CD14-positive monocyte (primary cell): ENCODE data around the gene IFI44L. TPM values are rescaled to one million over a fixed set of nuclear protein-coding genes. Genes with fewer than 3 reads are reported as not detected.

Experiments used
- DNase-seq, 3 donors: peaks; one replicate each; pipeline ENCODE4 v3.0.0-alpha.2; 2011 to 2022
- H2AFZ ChIP-seq: 2 replicates; pipeline ENCODE4 v1.6.0; 2012; ENCODE audit warnings: mild to moderate bottlenecking, low read depth, low read length, inconsistent platforms; ENCODE audit not compliant: insufficient read depth, poor library complexity, severe bottlenecking
- H3K27ac ChIP-seq, 2 donors: 1 replicate in 1 of 2; 2 replicates in 1 of 2; pipeline ENCODE4 v1.5.1; 2012 to 2013; ENCODE audit warnings: low read length in 2 of 2, control low read depth in 1 of 2, inconsistent platforms in 1 of 2, low read depth in 1 of 2, mild to moderate bottlenecking in 1 of 2
- H3K27me3 ChIP-seq, 2 donors: one replicate each; pipeline versions ENCODE4 v1.6.0 to v1.6.1; 2011 to 2013; ENCODE audit warnings: low read length in 2 of 2; ENCODE audit not compliant: control insufficient read depth in 2 of 2, insufficient read depth in 2 of 2
- H3K36me3 ChIP-seq, 2 donors: replicated peaks in 1 of 2; 1 replicate in 1 of 2; 2 replicates in 1 of 2; pipeline versions ENCODE4 v1.5.1 to v1.6.1; 2012 to 2013; ENCODE audit warnings: low read length in 2 of 2, control low read depth in 1 of 2, inconsistent platforms in 1 of 2, mild to moderate bottlenecking in 1 of 2; ENCODE audit not compliant: insufficient read depth in 2 of 2, control insufficient read depth in 1 of 2
- H3K4me1 ChIP-seq, 2 donors: 1 replicate in 1 of 2; 2 replicates in 1 of 2; pipeline versions ENCODE4 v1.5.1 to v1.6.1; 2012 to 2013; ENCODE audit warnings: low read length in 2 of 2, control low read depth in 1 of 2, inconsistent platforms in 1 of 2, mild to moderate bottlenecking in 1 of 2, moderate library complexity in 1 of 2; ENCODE audit not compliant: insufficient read depth in 2 of 2, control insufficient read depth in 1 of 2
- H3K4me2 ChIP-seq: replicated peaks from 2 replicates; pipeline ENCODE3; 2012; ENCODE audit warnings: low read length, moderate library complexity, mild to moderate bottlenecking; ENCODE audit not compliant: poor library complexity, severe bottlenecking; ENCODE audit errors: extremely low read depth
- H3K4me3 ChIP-seq, 3 experiments: fragments of 200-600 bp in 1 of 3; sonication (generic) in 1 of 3; replicated peaks in 1 of 3; 1 replicate in 2 of 3; 2 replicates in 1 of 3; pipeline ENCODE4 v1.5.1; 2011 to 2013; ENCODE audit warnings: low read length in 3 of 3, mild to moderate bottlenecking in 3 of 3, control low read depth in 2 of 3, low read depth in 2 of 3, inconsistent platforms in 1 of 3, moderate library complexity in 1 of 3
- H3K79me2 ChIP-seq: 2 replicates; pipeline ENCODE4 v1.6.0; 2012; ENCODE audit warnings: mild to moderate bottlenecking, control low read depth, inconsistent platforms, low read length, moderate library complexity; ENCODE audit not compliant: insufficient read depth
- H3K9ac ChIP-seq: 2 replicates; pipeline ENCODE4 v1.6.0; 2017; ENCODE audit warnings: low read length, mild to moderate bottlenecking; ENCODE audit not compliant: insufficient read depth, poor library complexity, severe bottlenecking
- H3K9me3 ChIP-seq, 2 donors: replicated peaks in 1 of 2; 1 replicate in 1 of 2; 2 replicates in 1 of 2; pipeline versions ENCODE4 v1.5.1 to v1.6.1; 2012 to 2013; ENCODE audit warnings: low read length in 2 of 2, control low read depth in 1 of 2; ENCODE audit not compliant: control insufficient read depth in 1 of 2, insufficient read depth in 1 of 2
- H4K20me1 ChIP-seq: 2 replicates; pipeline ENCODE4 v1.6.0; 2012; ENCODE audit warnings: mild to moderate bottlenecking, low read length, control low read depth, moderate library complexity; ENCODE audit not compliant: insufficient read depth
- H3K27ac Mint-ChIP-seq, 7 donors: one replicate each; pipeline ENCODE4 v1.8.0; 2020; ENCODE audit warnings: mild to moderate bottlenecking in 7 of 7, mixed read lengths in 7 of 7, moderate library complexity in 6 of 7, inconsistent platforms in 2 of 7
- H3K27me3 Mint-ChIP-seq, 3 donors: one replicate each; pipeline ENCODE4 v1.8.0; 2021 to 2022; ENCODE audit warnings: low read depth in 3 of 3, mild to moderate bottlenecking in 3 of 3, mixed read lengths in 3 of 3, moderate library complexity in 3 of 3, inconsistent platforms in 1 of 3
- H3K36me3 Mint-ChIP-seq, 2 donors: one replicate each; pipeline ENCODE4 v1.8.0; 2020; ENCODE audit warnings: mixed read lengths in 2 of 2, inconsistent platforms in 1 of 2, mild to moderate bottlenecking in 1 of 2
- H3K4me1 Mint-ChIP-seq: one replicate; pipeline ENCODE4 v1.8.0; 2020; ENCODE audit warnings: mild to moderate bottlenecking, mixed read lengths
- H3K4me3 Mint-ChIP-seq, 2 donors: one replicate each; pipeline ENCODE4 v1.8.0; 2020; ENCODE audit warnings: mild to moderate bottlenecking in 2 of 2, mixed read lengths in 2 of 2, moderate library complexity in 1 of 2
- H3K9me3 Mint-ChIP-seq, 7 donors: one replicate each; pipeline ENCODE4 v1.8.0; 2020 to 2022; ENCODE audit warnings: mixed read lengths in 7 of 7, mild to moderate bottlenecking in 6 of 7, moderate library complexity in 6 of 7, inconsistent platforms in 2 of 7
- CTCF ChIP-seq: fragments of 200-600 bp; IDR thresholded peaks from one replicate; pipeline ENCODE4 v1.8.0; 2022; ENCODE audit warnings: antibody characterized with exemption, mild to moderate bottlenecking
- WGBS: methylation state at CpG from one replicate; pipeline ENCODE4 v1.1.5; 2013; ENCODE audit warnings: missing lambda C conversion rate; ENCODE audit not compliant: insufficient coverage; 5-methylcytosine and 5-hydroxymethylcytosine counted together
- intact Hi-C, 2 donors: fragments of 100-400 bp; cut with micrococcal nuclease; formaldehyde crosslinking; loops; one replicate each; pipeline versions ENCODE4 v1.15.0 to v1.15.1; 2023
- polyA plus RNA-seq, 3 donors: library from polyadenylated mRNA; depleted of rRNA in 1 of 3; unstranded in 2 of 3; stranded (reverse) in 1 of 3; fragments of 300-500 nt in 2 of 3; fragments of >200 nt in 1 of 3; fragmentation: Illumina TruSeq in 2 of 3; gene quantifications; 1 replicate in 2 of 3; 2 replicates in 1 of 3; pipeline ENCODE4 v1.2.3, GENCODE V29; 2012 to 2021

Gene IFI44L
- polyA plus RNA-seq, 3 donors: 8.6 to 17.4 (median 11.0) TPM

- Histone ChIP-seq H3K9me3 (no peaks in the 10 kb centered on the region), H4K20me1 (no peaks in the 10 kb centered on the region), H3K9ac (peak overlapping the region; percentile 45), H3K4me2 (peak overlapping the region; percentile 78), H2AFZ (peak overlapping the region; percentile 61), H3K36me3 (no peaks in the 10 kb centered on the region), H3K79me2 (no peaks in the 10 kb centered on the region), H3K27ac (peak overlapping the region in 1 of 2 donors; percentile 77), H3K27me3 (no peaks in the 10 kb centered on the region), H3K4me3 (peak overlapping the region; percentile 45 to 97 (median 76)), H3K4me1 (peaks cover 20 to 30% of the 10 kb centered on the region in 2 donors)
- H3K27me3 Mint-ChIP-seq: no peaks in the 10 kb centered on the region
- peak overlapping the region; percentile 37 to 91 for H3K4me3 Mint-ChIP-seq
- no CpG with 5 or more reads among the region's 1 CpG for WGBS
- no peak for DNase-seq
- peaks cover 35% of the 10 kb centered on the region for H3K4me1 Mint-ChIP-seq
- peak overlapping the region in 4 of 7 donors; percentile 8 to 82 (median 26) for H3K27ac Mint-ChIP-seq
- intact Hi-C loops: no loop called here
- H3K36me3 Mint-ChIP-seq: peaks cover 0 to 3% of the 10 kb centered on the region in 2 donors
- no peak for TF ChIP-seq CTCF
- H3K9me3 Mint-ChIP-seq: no peaks in the 10 kb centered on the region
Measured at GRCh38 chr1:78620666-78621065, 418 bp downstream of the IFI44L start.

- Mint-ChIP-seq H3K27ac (no peak overlapping the region), H3K36me3 (peaks cover 0 to 3% of the 10 kb centered on the region in 2 donors), H3K9me3 (no peaks in the 10 kb centered on the region), H3K4me1 (peaks cover 33% of the 10 kb centered on the region), H3K27me3 (peaks cover 0 to 1% (median 0%) of the 10 kb centered on the region in 3 donors), H3K4me3 (peak overlapping the region in 1 of 2 donors; percentile 84)
- Histone ChIP-seq H3K4me1 (peaks cover 20 to 29% of the 10 kb centered on the region in 2 donors), H3K4me2 (no peak overlapping the region), H3K79me2 (no peaks in the 10 kb centered on the region), H3K9ac (no peak overlapping the region), H2AFZ (no peak overlapping the region), H4K20me1 (no peaks in the 10 kb centered on the region), H3K4me3 (no peak overlapping the region), H3K36me3 (no peaks in the 10 kb centered on the region), H3K9me3 (no peaks in the 10 kb centered on the region), H3K27me3 (no peaks in the 10 kb centered on the region), H3K27ac (no peak overlapping the region)
- intact Hi-C loops: no loop called here
- no peak for TF ChIP-seq CTCF
- WGBS: no CpG with 5 or more reads among the region's 4 CpGs
- DNase-seq: no peak
Measured at GRCh38 chr1:78622548-78622947, 2.3 kb downstream of the IFI44L start.
